SK-N-SH treated with all-trans-retinoic acid at 6 μM for 48 hours (cell line): ENCODE results near the gene PASK.

ENCODE experiments used
- ATAC-seq: fragments of 200-7000 bp; cut with Tn5 transposase; 3 replicates; pipeline ENCODE4 v1.9.1; 2020; ENCODE audit warnings: mild to moderate bottlenecking, moderate library complexity
- ARNTL ChIP-seq: fragments of 450-650 bp; formaldehyde crosslinking; IDR thresholded peaks from 2 replicates; pipeline ENCODE4 v1.5.0; 2020; ENCODE audit warnings: low read depth, mild to moderate bottlenecking, moderate library complexity, borderline replicate concordance
- CREB5 ChIP-seq: fragments of 250-450 bp; sonication (Bioruptor Pico); IDR thresholded peaks from 2 replicates; pipeline ENCODE4 v1.5.1; 2020; ENCODE audit warnings: low read depth, mild to moderate bottlenecking, moderate library complexity
- CSDC2 ChIP-seq: fragments of 250-450 bp; sonication (Bioruptor Pico); IDR thresholded peaks from 2 replicates; pipeline ENCODE4 v1.5.0; 2020; ENCODE audit warnings: mild to moderate bottlenecking, moderate library complexity
- CSRNP3 ChIP-seq: fragments of 250-450 bp; sonication (Bioruptor Pico); IDR thresholded peaks from 2 replicates; pipeline ENCODE4 v1.5.1; 2021; ENCODE audit warnings: mild to moderate bottlenecking, moderate library complexity
- ESRRG ChIP-seq: fragments of 250-450 bp; sonication (Bioruptor Pico); IDR thresholded peaks from 2 replicates; pipeline ENCODE4 v1.6.1; 2021; ENCODE audit warnings: mild to moderate bottlenecking
- GLIS3 ChIP-seq: fragments of 250-450 bp; sonication (Bioruptor Pico); IDR thresholded peaks from 2 replicates; pipeline ENCODE4 v1.5.0; 2020; ENCODE audit warnings: mild to moderate bottlenecking, moderate library complexity
- ISL1 ChIP-seq: fragments of 250-450 bp; sonication (Bioruptor Pico); IDR thresholded peaks from 2 replicates; pipeline ENCODE4 v2.1.2; 2022; ENCODE audit warnings: mild to moderate bottlenecking, moderate library complexity
- PATZ1 ChIP-seq: fragments of 250-450 bp; sonication (Bioruptor Pico); IDR thresholded peaks from 2 replicates; pipeline ENCODE4 v1.8.0; 2020; ENCODE audit warnings: mild to moderate bottlenecking, moderate library complexity, borderline replicate concordance
- POU6F1 ChIP-seq: fragments of 250-450 bp; sonication (Bioruptor Pico); IDR thresholded peaks from 2 replicates; pipeline ENCODE4 v1.8.0; 2021; ENCODE audit warnings: low read depth, mild to moderate bottlenecking, moderate library complexity, borderline replicate concordance
- PPARA ChIP-seq: fragments of 250-450 bp; sonication (Bioruptor Pico); IDR thresholded peaks from 2 replicates; pipeline ENCODE4 v1.5.0; 2020; ENCODE audit warnings: mild to moderate bottlenecking, borderline replicate concordance
- SNAI2 ChIP-seq: fragments of 250-450 bp; sonication (Bioruptor Pico); IDR thresholded peaks from 2 replicates; pipeline ENCODE4 v1.5.0; 2020; ENCODE audit warnings: mild to moderate bottlenecking, moderate library complexity
- TCF4 ChIP-seq: fragments of 250-450 bp; sonication (Bioruptor Pico); IDR thresholded peaks from 2 replicates; pipeline ENCODE4 v1.8.0; 2021; ENCODE audit warnings: mild to moderate bottlenecking, moderate library complexity, borderline replicate concordance
- TOX ChIP-seq: fragments of 250-450 bp; sonication (Bioruptor Pico); IDR thresholded peaks from 2 replicates; pipeline ENCODE4 v1.8.0; 2021; ENCODE audit warnings: mild to moderate bottlenecking, moderate library complexity, borderline replicate concordance
- TSHZ2 ChIP-seq: fragments of 250-450 bp; sonication (Bioruptor Pico); IDR thresholded peaks from 2 replicates; pipeline ENCODE4 v1.5.0; 2020; ENCODE audit warnings: mild to moderate bottlenecking, moderate library complexity
- ZC3H10 ChIP-seq: fragments of 250-450 bp; sonication (Bioruptor Pico); IDR thresholded peaks from 2 replicates; pipeline ENCODE4 v1.5.1; 2021; ENCODE audit warnings: mild to moderate bottlenecking, moderate library complexity
- ZFP3 ChIP-seq: fragments of 250-450 bp; sonication (Bioruptor Pico); IDR thresholded peaks from 2 replicates; pipeline ENCODE4 v1.5.0; 2020; ENCODE audit warnings: mild to moderate bottlenecking, moderate library complexity
- ZFP30 ChIP-seq: fragments of 450-650 bp; formaldehyde crosslinking; IDR thresholded peaks from 2 replicates; pipeline ENCODE4 v1.5.0; 2022; ENCODE audit warnings: mild to moderate bottlenecking, moderate library complexity
- ZNF565 ChIP-seq: fragments of 450-650 bp; formaldehyde crosslinking; conservative IDR thresholded peaks from 2 replicates; pipeline ENCODE4 v1.5.0; 2020; ENCODE audit warnings: low read depth, mild to moderate bottlenecking, moderate library complexity
- ZNF70 ChIP-seq: fragments of 450-650 bp; formaldehyde crosslinking; IDR thresholded peaks from 2 replicates; pipeline ENCODE4 v1.5.0; 2020; ENCODE audit warnings: mild to moderate bottlenecking, moderate library complexity
- ZNF8 ChIP-seq: fragments of 450-650 bp; formaldehyde crosslinking; IDR thresholded peaks from 2 replicates; pipeline ENCODE4 v1.5.0; 2020; ENCODE audit warnings: mild to moderate bottlenecking, moderate library complexity

PASK gene

GRCh38 chr2:241071677-241072111 lies 77.6 kb downstream of the PASK start:
- ATAC-seq = no peak

GRCh38 chr2:241070811-241071676 lies 78.2 kb downstream of the PASK start:
- no peak for TF ChIP-seq PPARA
- ATAC-seq = no peak

More at GRCh38 chr2:241071677-241072111, 77.6 kb downstream of the PASK start:
- TF ChIP-seq CSDC2 (CRISPR knock-in tag) = no peak
- TF ChIP-seq TCF4 (CRISPR knock-in tag) = no peak
- no peak for TF ChIP-seq ZC3H10 (CRISPR knock-in tag)
- no peak for TF ChIP-seq POU6F1 (CRISPR knock-in tag)
- no peak for TF ChIP-seq ISL1 (CRISPR knock-in tag)
- TF ChIP-seq ZFP3 (CRISPR knock-in tag) = no peak
- no peak for TF ChIP-seq ARNTL
- TF ChIP-seq CREB5 (CRISPR knock-in tag) = no peak
- no peak for TF ChIP-seq PPARA
- no peak for TF ChIP-seq ZNF8 (CRISPR knock-in tag)
- TF ChIP-seq TOX = no peak

GRCh38 chr2:241070361-241070760 lies 78.9 kb downstream of the PASK start:
- no peak for TF ChIP-seq CREB5 (CRISPR knock-in tag)
- no peak for TF ChIP-seq ESRRG (CRISPR knock-in tag)
- no peak for TF ChIP-seq ISL1 (CRISPR knock-in tag)
- no peak for TF ChIP-seq TSHZ2 (CRISPR knock-in tag)
- TF ChIP-seq TOX = no peak
- no peak for ATAC-seq

- no peak for ATAC-seq
- TF ChIP-seq PATZ1 (no peak), POU6F1 (CRISPR knock-in tag) (no peak), ZFP30 (no peak), PPARA (no peak), ZNF565 (CRISPR knock-in tag) (no peak), ZNF70 (CRISPR knock-in tag) (no peak), GLIS3 (no peak), SNAI2 (CRISPR knock-in tag) (no peak), CSRNP3 (CRISPR knock-in tag) (no peak), ZNF8 (CRISPR knock-in tag) (no peak), CSDC2 (CRISPR knock-in tag) (no peak), ARNTL (no peak), TOX (no peak), ESRRG (CRISPR knock-in tag) (no peak)
- TF ChIP-seq, all 23 proteins: peak for 0
Observed at GRCh38 chr2:241069821-241070281, 79.4 kb downstream of the PASK start.
